Activated CD8-positive, alpha-beta T cell treated with anti-CD3 and anti-CD28 coated beads, Interleukin-2, amount 10 ng/mL, durations not matched to agents 7 days and 5 days (primary cell): Measurements from ENCODE around the gene CLEC4F. TPM values are rescaled to one million over a fixed set of nuclear protein-coding genes. Genes with fewer than 3 reads are reported as not detected.
"Not testable (repeated sequence)": the region's sequence is repeated elsewhere in the genome, so short reads cannot be mapped to it uniquely, and the experiment has no call there.

Experiments used
- ATAC-seq: fragments of 150-1000 bp; cut with Tn5 transposase; one replicate; pipeline ENCODE4 v1.10.0; 2021; ENCODE audit warnings: moderate library complexity
- CTCF ChIA-PET: fragments of 350-600 bp; sonication (Branson Sonifier 250); formaldehyde crosslinking; loops from one replicate; lab custom pipeline; 2021; ENCODE audit warnings: antibody characterized with exemption; lab: Charles Lee
- POLR2A ChIA-PET: fragments of 350-600 bp; sonication (Branson Sonifier 250); formaldehyde crosslinking; loops from one replicate; lab custom pipeline; 2021; ENCODE audit warnings: antibody characterized with exemption; lab: Charles Lee
- DNase-seq: peaks from one replicate; pipeline ENCODE4 v3.0.0-alpha.2; 2020
- H3K27ac Mint-ChIP-seq: one replicate; pipeline ENCODE4 v1.8.0; 2021; ENCODE audit warnings: mild to moderate bottlenecking, mixed read lengths
- H3K27me3 Mint-ChIP-seq: one replicate; pipeline ENCODE4 v1.8.0; 2021; ENCODE audit warnings: low read depth, mixed read lengths
- H3K36me3 Mint-ChIP-seq: one replicate; pipeline ENCODE4 v1.8.0; 2021; ENCODE audit warnings: low read depth, mixed read lengths
- H3K4me1 Mint-ChIP-seq: one replicate; pipeline ENCODE4 v1.8.0; 2021; ENCODE audit warnings: low read depth, mixed read lengths
- H3K4me3 Mint-ChIP-seq: one replicate; pipeline ENCODE4 v1.8.0; 2021; ENCODE audit warnings: mild to moderate bottlenecking, mixed read lengths
- H3K9me3 Mint-ChIP-seq: one replicate; pipeline ENCODE4 v1.8.0; 2022; ENCODE audit warnings: mixed read lengths; ENCODE audit not compliant: insufficient read depth
- total RNA-seq, 2 experiments: library from RNA; stranded (reverse); gene quantifications; one replicate each; pipeline ENCODE4 v1.2.3, GENCODE V29; 2021

CLEC4F gene
- total RNA-seq, 2 experiments from 2014 or later, result not detected

- H3K9me3 Mint-ChIP-seq, ATAC-seq, POLR2A ChIA-PET, H3K27ac Mint-ChIP-seq, H3K4me3 Mint-ChIP-seq, H3K4me1 Mint-ChIP-seq, DNase-seq, H3K36me3 Mint-ChIP-seq, CTCF ChIA-PET: not testable (repeated sequence)
- peaks cover 23% of the 10 kb centered on the region for H3K27me3 Mint-ChIP-seq
These were observed 22.4 kb downstream of the CLEC4F start for GRCh38 chr2:70797996-70798395.

GRCh38 chr2:70797506-70797905 is 22.9 kb downstream of the CLEC4F start:
- no peaks in the 10 kb centered on the region for H3K4me1 Mint-ChIP-seq
- ATAC-seq (no peak), DNase-seq (no peak)
- H3K9me3 Mint-ChIP-seq, result peaks cover 5% of the 10 kb centered on the region
- H3K27me3 Mint-ChIP-seq, result peaks cover 28% of the 10 kb centered on the region
- H3K27ac Mint-ChIP-seq, result no peak overlapping the region
- no peaks in the 10 kb centered on the region for H3K36me3 Mint-ChIP-seq
- ChIA-PET POLR2A (no interaction called here), CTCF (interaction anchor here (1.5 kb wide), 1 partner anchor 73 kb away, joined by 4 read pairs; no protein-coding TSS in a partner anchor)
- no peak overlapping the region for H3K4me3 Mint-ChIP-seq

- H3K27me3 Mint-ChIP-seq, result peaks cover 36% of the 10 kb centered on the region
- no peak overlapping the region for H3K27ac Mint-ChIP-seq
- ChIA-PET POLR2A (no interaction called here), CTCF (interaction anchor here (1.2 to 1.5 kb wide), 2 partner anchors 9 to 74 kb away, joined by 4 to 5 read pairs; no protein-coding TSS in a partner anchor)
- H3K4me3 Mint-ChIP-seq, result no peak overlapping the region
- ATAC-seq (no peak), DNase-seq (no peak)
- H3K9me3 Mint-ChIP-seq, result peaks cover 5% of the 10 kb centered on the region
- H3K4me1 Mint-ChIP-seq, result no peaks in the 10 kb centered on the region
- no peaks in the 10 kb centered on the region for H3K36me3 Mint-ChIP-seq
These were observed 24.1 kb downstream of the CLEC4F start for GRCh38 chr2:70796262-70796661.

- CTCF ChIA-PET, result no interaction called here
- Mint-ChIP-seq H3K27me3 (peaks cover 41% of the 10 kb centered on the region), H3K36me3 (no peaks in the 10 kb centered on the region), H3K4me3 (no peak overlapping the region), H3K9me3 (peaks cover 5% of the 10 kb centered on the region), H3K4me1 (no peaks in the 10 kb centered on the region), H3K27ac (no peak overlapping the region)
- POLR2A ChIA-PET, result no interaction called here
- DNase-seq (no peak), ATAC-seq (no peak)
These were observed 25.0 kb downstream of the CLEC4F start for GRCh38 chr2:70795164-70795995.

- POLR2A ChIA-PET, result no interaction called here
- no peak for DNase-seq
- ATAC-seq, result no peak
These were observed 26.9 kb downstream of the CLEC4F start for GRCh38 chr2:70793450-70793849.

GRCh38 chr2:70790136-70790828 is 30.1 kb downstream of the CLEC4F start, which contains the start of gene FIGLA:
Gene FIGLA (minus strand): TSS chr2:70790643. CDS start chr2:70790638, 5 bp downstream.
- ATAC-seq (peak; percentile 27), DNase-seq (no peak)
- Mint-ChIP-seq H3K27ac (no peak within 1 kb of the TSS), H3K4me1 (peaks cover 5% of the 10 kb centered on the region), H3K9me3 (no peaks in the 10 kb centered on the region), H3K36me3 (no peaks in the 10 kb centered on the region), H3K4me3 (peak within 1 kb of the TSS; percentile 65), H3K27me3 (peaks cover 53% of the 10 kb centered on the region)
- POLR2A ChIA-PET, result no interaction called here
- CTCF ChIA-PET, result interaction anchor here (0.6 to 4.9 kb wide), 14 partner anchors 21 to 161 kb away, joined by 3 to 31 read pairs (median 4); partner anchors contain the start of gene ADD2

More at GRCh38 chr2:70793450-70793849, 26.9 kb downstream of the CLEC4F start:
- Mint-ChIP-seq H3K4me3 (no peak overlapping the region), H3K9me3 (no peaks in the 10 kb centered on the region), H3K36me3 (no peaks in the 10 kb centered on the region), H3K27me3 (peaks cover 39% of the 10 kb centered on the region), H3K27ac (no peak overlapping the region), H3K4me1 (peaks cover 5% of the 10 kb centered on the region)
- CTCF ChIA-PET, result interaction anchor here (0.9 to 1.7 kb wide), 4 partner anchors 69 to 173 kb away, joined by 3 to 6 read pairs (median 6); no protein-coding TSS in a partner anchor

GRCh38 chr2:70789304-70790135 is 30.9 kb downstream of the CLEC4F start:
- POLR2A ChIA-PET, result interaction anchor here (0.6 kb wide), 1 partner anchor 52 kb away, joined by 3 read pairs; no protein-coding TSS in a partner anchor
- no peak overlapping the region for H3K27ac Mint-ChIP-seq

GRCh38 chr2:70785137-70785911 is 35.1 kb downstream of the CLEC4F start:
- POLR2A ChIA-PET, result no interaction called here

More at GRCh38 chr2:70789304-70790135, 30.9 kb downstream of the CLEC4F start:
- Mint-ChIP-seq H3K36me3 (no peaks in the 10 kb centered on the region), H3K4me3 (peak overlapping the region; percentile 65), H3K9me3 (no peaks in the 10 kb centered on the region), H3K27me3 (peaks cover 50% of the 10 kb centered on the region), H3K4me1 (peaks cover 5% of the 10 kb centered on the region)
- CTCF ChIA-PET, result interaction anchor here (0.6 to 4.9 kb wide), 30 partner anchors 13 to 486 kb away, joined by 3 to 31 read pairs (median 4); partner anchors contain the start of gene ADD2
- ATAC-seq (peak; percentile 91), DNase-seq (peak; percentile 79)

GRCh38 chr2:70784320-70784719 is 36.1 kb downstream of the CLEC4F start:
- POLR2A ChIA-PET, result no interaction called here
- Mint-ChIP-seq H3K9me3 (no peaks in the 10 kb centered on the region), H3K4me1 (no peaks in the 10 kb centered on the region), H3K27ac (no peak overlapping the region), H3K4me3 (no peak overlapping the region), H3K27me3 (peaks cover 29% of the 10 kb centered on the region), H3K36me3 (no peaks in the 10 kb centered on the region)
- CTCF ChIA-PET, result interaction anchor here (1.0 to 2.2 kb wide), 9 partner anchors 10 to 480 kb away, joined by 3 to 31 read pairs (median 5); partner anchors contain the start of gene ADD2
- DNase-seq (no peak), ATAC-seq (no peak)

More at GRCh38 chr2:70785137-70785911, 35.1 kb downstream of the CLEC4F start:
- CTCF ChIA-PET, result interaction anchor here (0.7 to 2.2 kb wide), 14 partner anchors 9 to 481 kb away, joined by 3 to 31 read pairs (median 4); partner anchors contain the start of gene ADD2
- DNase-seq (peak; percentile 60), ATAC-seq (no peak)
- H3K27me3 Mint-ChIP-seq, result peaks cover 31% of the 10 kb centered on the region
- H3K4me3 Mint-ChIP-seq, result no peak overlapping the region
- peaks cover 5% of the 10 kb centered on the region for H3K4me1 Mint-ChIP-seq
- no peaks in the 10 kb centered on the region for H3K36me3 Mint-ChIP-seq
- no peak overlapping the region for H3K27ac Mint-ChIP-seq
- no peaks in the 10 kb centered on the region for H3K9me3 Mint-ChIP-seq

- no peak overlapping the region for H3K27ac Mint-ChIP-seq
- no peaks in the 10 kb centered on the region for H3K4me1 Mint-ChIP-seq
- POLR2A ChIA-PET, result no interaction called here
These were observed 40.4 kb downstream of the CLEC4F start for GRCh38 chr2:70779911-70780545.

More at GRCh38 chr2:70779911-70780545, 40.4 kb downstream of the CLEC4F start:
- Mint-ChIP-seq H3K9me3 (no peaks in the 10 kb centered on the region), H3K27me3 (peaks cover 29% of the 10 kb centered on the region), H3K36me3 (no peaks in the 10 kb centered on the region), H3K4me3 (no peak overlapping the region)
- ATAC-seq (no peak), DNase-seq (no peak)
- CTCF ChIA-PET, result interaction anchor here (2.1 to 2.5 kb wide), 2 partner anchors 11 to 476 kb away, joined by 8 to 11 read pairs; partner anchors contain the start of gene ADD2
